Mesothelial cell of epicardium (in vitro differentiated cells): ENCODE data around the gene ACBD4. TPM values are rescaled to one million over a fixed set of nuclear protein-coding genes. Genes with fewer than 3 reads are reported as not detected.

Source experiments
- DNase-seq, 2 experiments: peaks; one replicate each; pipeline ENCODE4 v3.0.0; 2021; ENCODE audit warnings: low spot score in 2 of 2; ENCODE audit not compliant: unreplicated experiment in 2 of 2
- H3K27ac Mint-ChIP-seq: 2 replicates; pipeline ENCODE4 v1.8.0; 2021; ENCODE audit warnings: mixed read lengths
- H3K27me3 Mint-ChIP-seq: 2 replicates; pipeline ENCODE4 v1.8.0; 2021; ENCODE audit warnings: low read depth, mixed read lengths
- H3K36me3 Mint-ChIP-seq: 2 replicates; pipeline ENCODE4 v1.8.0; 2021; ENCODE audit warnings: mixed read lengths
- H3K4me1 Mint-ChIP-seq: 2 replicates; pipeline ENCODE4 v1.8.0; 2021; ENCODE audit warnings: mixed read lengths
- H3K4me3 Mint-ChIP-seq: 2 replicates; pipeline ENCODE4 v1.8.0; 2021; ENCODE audit warnings: mild to moderate bottlenecking, moderate library complexity, mixed read lengths
- H3K9me3 Mint-ChIP-seq: 2 replicates; pipeline ENCODE4 v1.8.0; 2021; ENCODE audit warnings: mixed read lengths
- total RNA-seq: library from RNA; stranded (reverse); gene quantifications from 3 replicates; pipeline ENCODE4 v1.2.1, GENCODE V29; 2021
- TF ChIP-seq, protein P1 (sequence below): fragments of 200-600 bp; sonication (generic); IDR thresholded peaks from one replicate; pipeline ENCODE4 v1.5.0; 2021; ENCODE audit warnings: antibody characterized with exemption; ENCODE audit not compliant: unreplicated experiment

The ACBD4 gene
- total RNA-seq, 1 donor from 2014 or later: 17.4 TPM

DNA sequence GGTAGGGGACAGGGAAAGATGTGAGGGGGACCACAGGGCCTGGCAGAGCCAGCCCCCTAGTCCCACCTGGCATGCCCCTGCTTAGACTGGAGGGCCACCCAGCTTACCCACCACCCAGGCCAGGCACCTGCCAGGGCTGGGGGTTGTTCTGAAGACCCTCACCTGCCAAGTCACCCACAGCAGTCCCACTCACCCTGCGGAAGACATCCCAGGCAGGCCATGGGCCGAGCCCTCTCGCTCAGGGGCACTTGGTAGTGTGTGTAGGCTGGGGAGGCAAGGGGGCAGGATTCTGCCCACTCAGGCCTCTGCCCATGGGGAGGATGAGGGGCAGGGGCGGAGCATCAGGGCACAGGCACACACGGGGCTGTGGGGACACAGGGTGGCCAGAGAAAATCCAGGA lies 7.2 kb upstream of the ACBD4 start:
- TF ChIP-seq, protein P1, sequence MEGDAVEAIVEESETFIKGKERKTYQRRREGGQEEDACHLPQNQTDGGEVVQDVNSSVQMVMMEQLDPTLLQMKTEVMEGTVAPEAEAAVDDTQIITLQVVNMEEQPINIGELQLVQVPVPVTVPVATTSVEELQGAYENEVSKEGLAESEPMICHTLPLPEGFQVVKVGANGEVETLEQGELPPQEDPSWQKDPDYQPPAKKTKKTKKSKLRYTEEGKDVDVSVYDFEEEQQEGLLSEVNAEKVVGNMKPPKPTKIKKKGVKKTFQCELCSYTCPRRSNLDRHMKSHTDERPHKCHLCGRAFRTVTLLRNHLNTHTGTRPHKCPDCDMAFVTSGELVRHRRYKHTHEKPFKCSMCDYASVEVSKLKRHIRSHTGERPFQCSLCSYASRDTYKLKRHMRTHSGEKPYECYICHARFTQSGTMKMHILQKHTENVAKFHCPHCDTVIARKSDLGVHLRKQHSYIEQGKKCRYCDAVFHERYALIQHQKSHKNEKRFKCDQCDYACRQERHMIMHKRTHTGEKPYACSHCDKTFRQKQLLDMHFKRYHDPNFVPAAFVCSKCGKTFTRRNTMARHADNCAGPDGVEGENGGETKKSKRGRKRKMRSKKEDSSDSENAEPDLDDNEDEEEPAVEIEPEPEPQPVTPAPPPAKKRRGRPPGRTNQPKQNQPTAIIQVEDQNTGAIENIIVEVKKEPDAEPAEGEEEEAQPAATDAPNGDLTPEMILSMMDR: no peak
- Mint-ChIP-seq H3K9me3 (no peaks in the 10 kb centered on the region), H3K27ac (peak overlapping the region; percentile 97), H3K36me3 (no peaks in the 10 kb centered on the region), H3K4me1 (peaks cover 44% of the 10 kb centered on the region), H3K27me3 (no peaks in the 10 kb centered on the region), H3K4me3 (no peak overlapping the region)
- no peak for DNase-seq

DNA sequence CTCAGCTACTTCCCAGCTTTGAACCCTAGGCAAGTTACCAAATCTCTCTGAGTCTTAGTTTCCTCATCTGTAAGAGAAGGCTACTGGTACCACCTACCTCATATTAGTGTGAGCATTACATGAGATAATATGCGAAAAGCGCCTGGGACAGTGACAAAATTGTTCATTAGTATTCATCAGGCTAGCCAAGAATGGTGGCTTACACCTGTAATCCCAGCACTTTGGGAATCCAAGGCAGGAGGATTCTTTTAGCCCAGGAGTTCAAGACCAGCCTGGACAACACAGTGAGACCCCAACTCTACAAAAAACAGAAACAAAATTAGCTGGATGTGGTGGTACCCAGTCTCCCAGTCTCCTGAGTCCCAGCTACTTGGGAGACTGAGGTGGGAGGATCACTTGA lies 6.5 kb upstream of the ACBD4 start:
- Mint-ChIP-seq H3K36me3 (no peaks in the 10 kb centered on the region), H3K9me3 (no peaks in the 10 kb centered on the region), H3K4me3 (no peak overlapping the region), H3K4me1 (peaks cover 46% of the 10 kb centered on the region), H3K27ac (peak overlapping the region; percentile 67), H3K27me3 (no peaks in the 10 kb centered on the region)
- no peak for DNase-seq
- TF ChIP-seq, protein P1: no peak

DNA sequence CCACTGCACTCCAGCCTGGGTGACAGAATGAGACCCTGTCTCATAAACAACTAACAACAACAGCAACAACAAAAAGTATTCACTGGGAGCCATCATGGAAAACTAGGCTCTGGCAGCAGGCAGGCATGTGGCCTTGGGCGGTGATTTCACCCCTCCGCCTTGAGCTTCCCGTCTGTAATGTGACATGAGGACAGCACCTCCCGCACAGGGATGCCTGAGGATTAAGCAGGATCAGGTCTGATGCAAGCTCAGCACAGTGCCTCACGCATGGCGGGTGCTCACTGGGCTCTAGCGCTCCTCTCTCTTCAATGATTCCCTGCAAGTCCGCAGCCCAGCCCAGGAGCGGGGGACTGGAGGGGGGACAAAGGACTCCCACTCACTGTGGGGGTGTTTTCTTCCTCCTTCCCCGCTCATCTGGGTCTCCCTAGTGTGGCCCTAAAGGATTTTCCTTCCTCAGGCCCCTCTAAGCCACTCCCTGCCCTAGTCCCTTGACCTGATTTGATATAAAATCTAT lies 6.0 kb upstream of the ACBD4 start:
- no peaks in the 10 kb centered on the region for H3K36me3 Mint-ChIP-seq
- no peak overlapping the region for H3K4me3 Mint-ChIP-seq
- H3K9me3 Mint-ChIP-seq: no peaks in the 10 kb centered on the region
- H3K4me1 Mint-ChIP-seq: peaks cover 46% of the 10 kb centered on the region
- no peak for DNase-seq
- no peaks in the 10 kb centered on the region for H3K27me3 Mint-ChIP-seq
- TF ChIP-seq, protein P1: no peak
- peak overlapping the region; percentile 67 for H3K27ac Mint-ChIP-seq

DNA sequence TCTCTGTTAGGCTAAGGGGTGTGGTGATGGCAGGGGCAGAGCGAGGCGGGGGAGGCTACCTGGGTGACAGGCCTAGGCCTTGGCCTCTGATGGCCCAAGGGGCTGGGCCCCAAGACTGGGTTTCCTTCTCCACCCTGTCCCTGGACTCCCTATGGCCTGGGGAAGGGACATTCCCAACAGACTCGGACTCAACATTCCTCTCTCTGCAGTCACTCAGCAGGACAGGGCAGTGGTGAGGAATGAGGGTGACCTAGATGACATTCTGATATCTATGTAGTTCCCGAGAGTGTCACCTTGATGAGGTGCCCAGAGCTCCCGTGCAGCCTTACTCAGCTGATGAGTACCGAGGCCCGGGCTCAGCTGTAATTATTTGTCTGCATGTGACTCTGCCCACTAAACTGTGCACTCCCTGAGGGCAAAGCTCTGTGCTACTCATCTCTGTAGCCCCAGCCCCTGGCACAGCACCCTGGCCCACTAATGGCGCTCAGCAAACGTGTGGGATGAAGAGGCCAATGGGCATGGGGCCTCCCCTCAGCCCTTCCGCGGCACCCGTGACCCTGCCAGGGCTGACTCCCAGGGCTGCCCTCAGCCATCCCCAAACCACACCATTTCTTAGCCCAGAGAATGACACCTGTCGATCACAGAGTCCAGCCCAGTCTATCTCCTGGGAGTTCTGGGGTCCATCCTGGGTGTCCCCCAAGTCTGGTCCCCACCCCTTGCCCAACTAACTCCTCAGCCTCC lies 5.4 kb upstream of the ACBD4 start:
- H3K4me1 Mint-ChIP-seq: peaks cover 44% of the 10 kb centered on the region
- peak overlapping the region; percentile 81 for H3K4me3 Mint-ChIP-seq
- H3K27me3 Mint-ChIP-seq: no peaks in the 10 kb centered on the region
- H3K27ac Mint-ChIP-seq: no peak overlapping the region
- no peaks in the 10 kb centered on the region for H3K36me3 Mint-ChIP-seq
- no peak for DNase-seq
- TF ChIP-seq, protein P1: no peak
- H3K9me3 Mint-ChIP-seq: no peaks in the 10 kb centered on the region

DNA sequence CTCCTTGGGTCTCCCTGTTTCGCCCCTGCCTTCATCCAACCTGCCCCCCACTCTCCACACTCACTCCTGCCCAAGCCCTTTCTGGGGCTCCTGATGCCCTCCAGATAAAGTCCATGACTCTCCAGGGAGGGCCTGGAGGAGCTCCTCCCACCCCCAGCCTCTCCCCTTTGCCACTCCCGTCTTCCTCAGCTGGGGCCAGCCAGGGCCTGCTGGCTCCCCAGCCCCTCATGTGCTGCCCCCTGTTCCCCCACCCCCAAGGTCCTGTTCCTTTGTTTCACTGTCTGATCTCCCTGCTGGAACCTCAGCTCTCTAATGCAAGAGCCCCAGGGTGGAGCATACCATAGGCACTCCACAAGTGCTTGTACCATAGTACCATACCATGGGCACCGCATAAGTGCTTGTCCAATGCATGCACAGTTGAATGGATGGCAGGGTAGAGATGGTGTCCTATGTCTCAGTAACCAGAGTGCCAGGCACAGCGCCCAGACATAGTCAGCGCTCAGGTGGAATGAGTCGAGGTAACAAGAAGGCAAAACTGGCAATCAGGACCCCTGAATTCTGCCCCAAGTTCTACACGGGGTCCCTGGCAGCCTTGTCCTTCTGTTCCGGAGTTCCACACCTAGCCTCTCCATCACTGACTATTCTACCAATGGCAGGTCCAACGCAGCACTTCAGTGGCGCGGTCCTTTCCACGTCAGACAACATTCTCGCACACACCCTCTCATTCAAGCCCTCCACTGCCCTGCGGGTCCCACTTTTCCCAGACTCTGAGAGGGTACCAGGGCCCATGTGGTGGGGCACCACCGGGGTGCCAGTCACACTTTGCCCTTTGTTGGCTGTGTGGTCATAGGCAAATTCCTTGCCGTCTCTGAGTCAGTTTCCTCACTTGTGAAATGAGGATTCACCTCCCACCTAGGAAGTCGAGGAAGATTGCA lies 4.5 kb upstream of the ACBD4 start:
- TF ChIP-seq, protein P1: no peak
- peak overlapping the region; percentile 81 for H3K4me3 Mint-ChIP-seq
- no peaks in the 10 kb centered on the region for H3K9me3 Mint-ChIP-seq
- DNase-seq: no peak
- H3K27me3 Mint-ChIP-seq: no peaks in the 10 kb centered on the region
- no peak overlapping the region for H3K27ac Mint-ChIP-seq
- H3K36me3 Mint-ChIP-seq: no peaks in the 10 kb centered on the region
- H3K4me1 Mint-ChIP-seq: peaks cover 48% of the 10 kb centered on the region
